GM21423 (cell line): Measurements from ENCODE around the gene FRMD6.
A peak's percentile ranks its signal among the peaks of the same experiment; 100 is the strongest.

Experiments used
- ATAC-seq: cut with Tn5 transposase; IDR thresholded peaks from one replicate; pipeline ENCODE4 v1.9.1; 2021; ENCODE audit warnings: mild to moderate bottlenecking, moderate library complexity; ENCODE audit not compliant: unreplicated experiment

The FRMD6 gene

GRCh38 chr14:51651388-51652167, at the start of gene FRMD6:
FRMD6 (plus strand) TSS chr14:51651910; CDS start chr14:51689837, 37,927 bp downstream.
- ATAC-seq: peak; percentile 71

DNA sequence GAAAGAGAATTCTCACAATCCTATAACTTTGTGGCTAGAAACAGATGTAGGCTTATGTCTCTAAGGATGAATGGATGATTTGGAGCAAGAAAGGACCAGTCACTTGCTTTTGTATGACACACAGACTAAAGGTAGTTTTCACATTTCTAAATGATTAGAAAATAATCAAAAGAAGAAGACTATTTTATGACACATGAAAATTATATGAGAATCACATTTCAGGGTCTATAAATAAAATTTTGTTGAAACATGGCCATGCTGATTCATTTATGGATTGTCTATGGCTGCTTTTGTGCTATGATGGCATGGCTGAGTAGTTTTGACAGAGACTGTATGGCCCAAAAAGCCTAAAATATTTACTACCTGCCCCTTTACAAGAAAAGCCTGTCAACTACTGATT, 49.4 kb upstream of the FRMD6 start:
- ATAC-seq: no peak

DNA sequence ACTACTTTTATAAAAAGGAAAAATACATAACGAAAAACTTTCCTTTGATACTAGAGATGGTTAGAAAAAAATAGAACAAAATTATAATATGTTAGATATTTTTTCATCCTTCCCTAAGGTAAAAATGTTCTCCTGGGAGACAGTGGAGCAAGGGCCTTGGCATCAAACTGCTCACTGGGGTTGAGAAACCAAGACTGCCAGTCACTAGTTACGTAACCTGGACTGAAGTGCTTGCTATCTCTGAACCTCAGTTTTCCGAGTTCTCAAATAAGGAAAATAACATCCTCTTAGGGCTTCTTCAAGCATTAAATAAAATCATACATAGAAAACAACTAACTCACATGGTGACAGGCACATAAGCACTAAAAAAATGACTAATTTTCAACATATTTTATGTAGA, 48.2 kb upstream of the FRMD6 start:
- no peak for ATAC-seq

DNA sequence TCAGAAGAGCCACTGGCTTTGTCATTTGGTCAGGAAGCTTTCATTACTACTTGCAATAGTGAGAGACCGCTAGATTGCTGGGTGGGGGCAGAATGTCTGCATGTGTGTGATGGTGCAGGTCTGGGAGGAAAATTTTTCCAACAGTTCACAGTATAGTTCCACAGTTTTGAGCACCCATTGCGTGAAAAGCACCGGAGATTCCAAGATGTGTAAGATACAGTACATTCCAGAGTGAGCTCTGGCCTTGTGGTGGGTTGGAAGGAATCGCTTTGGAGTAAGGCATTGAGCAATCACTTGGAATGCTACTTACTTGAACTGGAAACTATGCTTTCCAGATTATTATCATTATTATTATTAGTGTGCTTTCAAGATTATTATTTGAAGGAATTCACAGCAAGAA, 47.6 kb upstream of the FRMD6 start:
- ATAC-seq: no peak

DNA sequence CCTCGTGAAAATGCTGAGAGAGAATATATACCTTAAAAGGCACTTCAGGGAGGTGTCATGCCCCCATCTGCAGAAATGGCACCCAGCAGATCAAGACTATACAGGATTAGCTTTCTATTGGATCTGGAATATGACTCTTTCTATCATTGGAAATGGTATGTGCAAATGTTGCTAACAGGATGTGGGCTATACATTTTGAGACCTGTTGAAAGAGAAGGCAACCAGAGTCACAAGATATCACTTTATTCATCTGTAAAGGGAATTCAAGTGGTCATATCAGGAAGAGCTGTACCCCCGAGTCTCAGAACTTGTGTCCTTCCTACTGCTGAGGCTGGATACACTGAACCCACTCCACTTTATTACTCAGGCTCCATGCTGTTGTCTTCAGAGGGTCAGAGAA, 46.1 kb upstream of the FRMD6 start:
- ATAC-seq: no peak

- ATAC-seq: no peak
Measured at GRCh38 chr14:51607711-51608110, 44.0 kb upstream of the FRMD6 start.

- no peak for ATAC-seq
Measured at GRCh38 chr14:51609251-51609954, 42.3 kb upstream of the FRMD6 start.

GRCh38 chr14:51609955-51610283, 41.8 kb upstream of the FRMD6 start:
- no peak for ATAC-seq

DNA sequence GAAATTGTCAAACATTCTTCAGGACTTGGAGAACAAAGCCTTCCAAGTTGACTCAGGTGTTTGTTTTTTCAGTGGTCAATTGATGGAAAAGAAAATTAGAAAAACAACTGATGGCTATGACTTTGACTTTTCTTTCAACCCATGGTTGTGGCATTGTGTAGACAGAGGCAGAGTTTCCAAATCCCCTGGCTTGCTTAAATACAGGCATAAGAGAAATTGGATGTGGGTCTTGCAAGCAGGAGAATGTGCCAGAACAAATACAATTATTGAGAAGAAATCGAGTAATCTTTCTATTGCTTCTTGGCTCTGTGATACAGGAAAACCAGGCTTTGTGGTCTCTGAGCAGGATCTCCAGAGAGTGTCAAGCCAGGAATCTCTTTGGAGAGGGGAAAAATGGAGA, 40.9 kb upstream of the FRMD6 start:
- ATAC-seq: no peak

DNA sequence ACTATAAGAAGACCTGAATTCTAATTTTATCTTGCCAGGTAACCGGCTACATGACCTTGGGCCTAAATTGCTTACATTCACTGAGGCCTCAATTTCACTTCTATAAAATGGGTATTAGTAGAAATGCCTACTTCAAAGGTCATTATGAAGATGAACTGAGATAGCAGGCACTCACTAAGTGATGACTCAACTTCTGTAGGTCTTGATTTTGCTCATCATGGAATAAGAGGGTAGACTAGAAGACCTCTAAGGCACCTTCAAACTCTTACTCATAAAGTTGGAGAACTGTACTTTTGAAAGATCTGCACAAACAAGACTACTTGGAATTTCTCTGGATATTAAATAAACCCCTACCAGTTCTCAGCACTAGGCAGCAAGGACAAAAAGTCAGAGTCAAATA, 39.3 kb upstream of the FRMD6 start:
- ATAC-seq: no peak

GRCh38 chr14:51613416-51613815, 38.3 kb upstream of the FRMD6 start:
- no peak for ATAC-seq

DNA sequence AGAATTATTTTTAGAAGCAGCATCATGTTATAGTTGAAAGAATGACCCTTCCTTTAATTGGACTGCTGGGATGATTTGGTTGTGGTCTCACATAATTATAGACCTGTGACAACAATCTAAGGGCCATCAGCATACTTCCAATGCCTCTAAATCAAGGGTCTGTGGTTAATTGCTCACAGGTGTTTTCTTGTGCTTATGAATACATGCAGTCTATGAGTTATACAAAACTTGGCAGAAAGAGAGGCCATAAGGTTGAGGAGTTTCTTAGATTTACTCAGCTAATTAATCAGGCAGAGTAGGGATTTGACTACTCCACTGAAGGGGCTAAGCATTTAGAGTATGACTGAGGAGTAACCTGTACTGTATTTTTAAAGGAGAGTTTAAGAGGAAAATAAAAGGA, 37.0 kb upstream of the FRMD6 start:
- ATAC-seq: no peak

DNA sequence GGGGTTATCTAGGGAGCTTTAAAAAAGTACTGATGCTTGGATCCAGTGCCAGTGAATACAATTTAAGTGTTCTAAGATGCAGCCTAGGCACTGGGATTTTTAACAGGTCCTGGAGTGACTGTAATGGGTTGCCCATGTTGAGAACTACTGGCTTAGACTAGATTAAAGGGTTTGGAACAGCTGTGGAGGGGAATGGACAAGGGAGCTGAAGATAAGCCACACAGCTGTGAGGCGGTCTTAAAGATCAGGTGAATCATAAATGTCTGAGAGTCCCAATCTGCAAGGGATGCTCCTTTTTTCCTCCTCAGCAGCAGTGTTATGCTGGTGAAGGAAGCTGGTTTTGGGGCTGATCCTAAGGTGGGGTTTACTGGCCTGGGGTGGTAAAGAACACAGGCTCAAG, 35.5 kb upstream of the FRMD6 start:
- ATAC-seq: no peak

- ATAC-seq: no peak
Measured at GRCh38 chr14:51616724-51617409, 34.8 kb upstream of the FRMD6 start.

GRCh38 chr14:51619561-51619960, 32.1 kb upstream of the FRMD6 start:
- no peak for ATAC-seq

DNA sequence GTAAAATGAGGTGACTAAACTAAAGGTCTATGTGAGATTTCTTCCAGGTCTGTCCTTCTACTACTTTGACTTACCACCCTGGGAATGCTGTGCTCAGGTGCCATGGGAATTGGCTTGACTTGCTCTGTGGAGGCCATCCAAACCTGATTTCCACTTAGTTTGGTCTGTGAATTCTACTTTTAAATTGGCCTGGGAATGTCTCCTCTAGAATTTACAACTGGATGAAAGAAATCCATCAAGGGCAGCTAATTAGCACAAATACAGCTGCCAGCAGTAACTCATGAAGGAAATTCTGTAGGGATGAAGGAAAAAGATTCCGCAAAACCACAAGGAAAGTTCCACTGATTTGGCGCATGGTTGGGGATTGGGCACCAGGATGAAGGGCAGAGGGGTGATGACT, 31.7 kb upstream of the FRMD6 start:
- ATAC-seq: no peak

- ATAC-seq: no peak
Measured at GRCh38 chr14:51621654-51622053, 30.1 kb upstream of the FRMD6 start.

GRCh38 chr14:51622376-51622775, 29.3 kb upstream of the FRMD6 start:
- no peak for ATAC-seq

DNA sequence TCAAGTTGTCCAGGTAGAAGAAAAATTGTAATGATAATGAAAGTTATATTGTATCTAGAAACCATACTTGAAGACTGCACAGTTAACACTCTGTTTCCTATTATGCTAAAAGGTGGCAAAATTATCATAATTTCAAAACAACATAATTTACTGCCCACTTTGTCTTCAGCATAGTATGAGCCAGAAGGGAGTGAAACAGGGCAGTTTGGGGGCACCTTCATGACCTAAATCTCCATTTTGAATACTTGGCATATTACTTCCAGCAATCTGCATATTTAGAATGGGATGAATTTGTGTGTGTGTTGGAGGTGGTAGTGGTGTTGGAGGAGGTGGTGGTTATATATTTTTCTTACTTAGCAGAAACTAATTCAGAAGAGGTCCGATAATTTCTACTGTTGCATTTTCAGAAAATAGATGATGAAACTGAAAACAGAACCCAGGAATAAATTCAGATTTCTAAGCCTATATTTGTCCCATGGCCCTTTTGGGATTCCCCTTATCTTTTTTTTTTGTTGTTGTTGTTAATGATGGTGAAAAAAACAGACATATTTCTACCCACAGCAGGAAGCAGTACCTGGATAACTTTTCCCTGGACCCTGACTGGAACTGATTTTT, 26.6 kb upstream of the FRMD6 start:
- ATAC-seq: no peak

- no peak for ATAC-seq
Measured at GRCh38 chr14:51626185-51626584, 25.5 kb upstream of the FRMD6 start.

- no peak for ATAC-seq
Measured at GRCh38 chr14:51626788-51627187, 24.9 kb upstream of the FRMD6 start.

DNA sequence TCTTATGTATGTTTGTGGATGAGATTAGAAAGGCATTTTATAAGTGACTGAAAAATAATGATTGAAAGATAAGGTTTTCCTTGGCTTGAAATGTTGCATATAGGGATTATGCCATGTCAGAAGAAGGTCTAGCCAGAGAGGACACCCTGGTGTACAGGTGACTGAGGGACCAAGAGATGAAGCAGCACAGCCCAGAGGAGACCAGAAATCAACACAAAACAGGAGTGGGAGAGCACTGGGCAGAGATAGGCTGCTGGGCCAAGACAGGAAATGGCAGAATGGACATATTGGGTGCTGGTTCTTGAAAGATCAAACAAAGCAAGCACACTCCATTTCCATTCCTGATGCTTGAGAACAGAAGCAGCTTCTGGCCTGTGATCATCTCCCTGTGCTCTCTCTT, 24.4 kb upstream of the FRMD6 start:
- ATAC-seq: no peak
